ENCODE data around the gene INSR. TPM values are rescaled to one million over a fixed set of nuclear protein-coding genes. Genes with fewer than 3 reads are reported as not detected.

Gene INSR
- total and polyA plus RNA-seq, 2 of the 8 experiments (the other 6 are each of a cell fraction or from before 2014, with no cell fraction given), result 13.1 to 48.7 TPM

- Histone ChIP-seq H3K4me3 (ENCODE audit: extremely low read depth in 1 of 4, insufficient read depth in 2 of 4, low read depth in 3 of 4, low read length in 4 of 4) (no peak overlapping the region), H2BK5ac (ENCODE audit: low read depth, low read length) (no peak overlapping the region), H4K91ac (replicated peaks; ENCODE audit: insufficient read length, low read length) (peak overlapping the region; percentile 30), H3K79me2 (ENCODE audit: control insufficient read depth in 1 of 2, insufficient read depth in 2 of 2, low read length in 2 of 2) (no peaks in the 10 kb centered on the region; a peak in 1 of 4 replicates), H3K18ac (ENCODE audit: extremely low read depth, low read length) (no peak overlapping the region), H4K20me1 (replicated peaks in 1 of 2; ENCODE audit: control insufficient read depth in 1 of 2, insufficient read depth in 2 of 2, low read length in 2 of 2) (peaks cover 0 to 10% of the 10 kb centered on the region in 2 experiments), H3K14ac (ENCODE audit: insufficient read length) (no peak overlapping the region), H3K4ac (replicated peaks; ENCODE audit: insufficient read length, low read depth, low read length) (no peak overlapping the region), H4K5ac (ENCODE audit: insufficient read length, low read depth, low read length) (no peak overlapping the region), H2AFZ (ENCODE audit: low read length) (no peak overlapping the region), H3K9ac (replicated peaks in 1 of 4; ENCODE audit: extremely low read depth in 1 of 4, low read depth in 3 of 4, low read length in 3 of 4) (no peak overlapping the region), H3K56ac (replicated peaks; ENCODE audit: insufficient read length, low read depth, low read length) (no peak overlapping the region), H3K23ac (ENCODE audit: insufficient read length) (no peak overlapping the region), H3K4me2 (ENCODE audit: insufficient read depth in 1 of 2, low read depth in 2 of 2, low read length in 2 of 2) (no peak overlapping the region), H3K4me1 (replicated peaks in 1 of 4; ENCODE audit: control insufficient read depth in 3 of 4, insufficient read depth in 4 of 4, low read length in 3 of 4) (peaks cover 0 to 2% (median 0%) of the 10 kb centered on the region in 4 experiments; a peak in 3 of 7 replicates), H2BK12ac (ENCODE audit: low read depth, low read length) (no peak overlapping the region), H3K27ac (ENCODE audit: low read depth, low read length) (no peak overlapping the region), H2BK20ac (ENCODE audit: low read length) (no peak overlapping the region), H3K23me2 (ENCODE audit: low read depth, low read length) (peaks cover 16% of the 10 kb centered on the region; the same call in 1 of the 2 replicates), H2AK5ac (ENCODE audit: low read depth, low read length) (no peak overlapping the region), H3K27me3 (replicated peaks in 1 of 4; ENCODE audit: control insufficient read depth in 3 of 4, extremely low read depth in 1 of 4, insufficient read depth in 3 of 4, low read length in 3 of 4) (0 out of 7 replicates have a peak, but pooled peaks cover 0 to 2% (median 0%) of the 10 kb centered on the region in 4 experiments), H2BK120ac (replicated peaks; ENCODE audit: low read depth, low read length) (no peak overlapping the region), H2BK15ac (ENCODE audit: low read length) (no peak overlapping the region), H3K79me1 (ENCODE audit: low read depth, low read length) (no peaks in the 10 kb centered on the region), H3K9me3 (ENCODE audit: insufficient read depth in 2 of 2, low read depth in 1 of 2, low read length in 1 of 2) (peaks cover 3 to 4% of the 10 kb centered on the region in 2 experiments; a peak in 2 of 4 replicates), H3K36me3 (ENCODE audit: control insufficient read depth in 2 of 4, insufficient read depth in 4 of 4, low read length in 3 of 4) (no peaks in the 10 kb centered on the region; a peak in 1 of 8 replicates), H4K8ac (ENCODE audit: extremely low read depth, insufficient read depth, low read length) (no peak overlapping the region)
- TF ChIP-seq ZNF274 (IDR thresholded peaks at IDR 0.05; ENCODE audit: borderline replicate concordance, extremely low read depth, low read length) (no peak), TAF1 (IDR thresholded peaks at IDR 0.05; ENCODE audit: low read depth, low read length) (no peak), SP1 (IDR thresholded peaks at IDR 0.05; ENCODE audit: low read depth, low read length) (no peak), CBX8 (IDR thresholded peaks at IDR 0.05; ENCODE audit: borderline replicate concordance, low read depth, low read length) (no peak), SP2 (IDR thresholded peaks at IDR 0.05; ENCODE audit: low read length) (no peak), CBX5 (IDR thresholded peaks at IDR 0.05; ENCODE audit: low read depth, low read length) (no peak), CTBP2 (IDR thresholded peaks at IDR 0.05; ENCODE audit: borderline replicate concordance, insufficient read depth, insufficient read length, low read length) (no peak)
- TF ChIP-seq, protein P1, sequence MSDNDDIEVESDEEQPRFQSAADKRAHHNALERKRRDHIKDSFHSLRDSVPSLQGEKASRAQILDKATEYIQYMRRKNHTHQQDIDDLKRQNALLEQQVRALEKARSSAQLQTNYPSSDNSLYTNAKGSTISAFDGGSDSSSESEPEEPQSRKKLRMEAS (IDR thresholded peaks at IDR 0.05), result no peak
- TF ChIP-seq, protein P2, sequence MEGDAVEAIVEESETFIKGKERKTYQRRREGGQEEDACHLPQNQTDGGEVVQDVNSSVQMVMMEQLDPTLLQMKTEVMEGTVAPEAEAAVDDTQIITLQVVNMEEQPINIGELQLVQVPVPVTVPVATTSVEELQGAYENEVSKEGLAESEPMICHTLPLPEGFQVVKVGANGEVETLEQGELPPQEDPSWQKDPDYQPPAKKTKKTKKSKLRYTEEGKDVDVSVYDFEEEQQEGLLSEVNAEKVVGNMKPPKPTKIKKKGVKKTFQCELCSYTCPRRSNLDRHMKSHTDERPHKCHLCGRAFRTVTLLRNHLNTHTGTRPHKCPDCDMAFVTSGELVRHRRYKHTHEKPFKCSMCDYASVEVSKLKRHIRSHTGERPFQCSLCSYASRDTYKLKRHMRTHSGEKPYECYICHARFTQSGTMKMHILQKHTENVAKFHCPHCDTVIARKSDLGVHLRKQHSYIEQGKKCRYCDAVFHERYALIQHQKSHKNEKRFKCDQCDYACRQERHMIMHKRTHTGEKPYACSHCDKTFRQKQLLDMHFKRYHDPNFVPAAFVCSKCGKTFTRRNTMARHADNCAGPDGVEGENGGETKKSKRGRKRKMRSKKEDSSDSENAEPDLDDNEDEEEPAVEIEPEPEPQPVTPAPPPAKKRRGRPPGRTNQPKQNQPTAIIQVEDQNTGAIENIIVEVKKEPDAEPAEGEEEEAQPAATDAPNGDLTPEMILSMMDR (IDR thresholded peaks at IDR 0.05; ENCODE audit: control extremely low read depth in 1 of 3, insufficient read depth in 1 of 3, low read depth in 1 of 3, low read length in 3 of 3), result no peak
- no peak for FAIRE-seq
- ChIA-PET CTCF (ENCODE audit: partially characterized antibody) (interaction anchor here (5.8 kb wide), 1 partner anchor 248 kb away, joined by 52 read pairs; the partner anchor contains the start of gene ARHGEF18), POLR2A (ENCODE audit: partially characterized antibody) (no interaction called here)
- DNase-seq (ENCODE audit: low read depth in 1 of 2, low spot score in 2 of 2), result no peak
Observed at GRCh38 chr19:7104747-7105447, 189.3 kb downstream of the INSR start.

Data from H1 (cell line).